Endothelial cell of hepatic sinusoid (primary cell): Measurements from ENCODE around the gene PROSER3.
"Not testable (repeated sequence)": the region's sequence is repeated elsewhere in the genome, so short reads cannot be mapped to it uniquely, and the experiment has no call there.

ENCODE experiments used
- in situ Hi-C: cut with HindIII; loops from 2 replicates; pipeline ENCODE4 v1.10.0; 2017; ENCODE audit warnings: low sequenced_read_pairs

The PROSER3 gene

GRCh38 chr19:35752746-35753350 is 5.1 kb upstream of the PROSER3 start:
- in situ Hi-C loops: no loop called here

GRCh38 chr19:35753634-35754369 is 4.2 kb upstream of the PROSER3 start:
- in situ Hi-C loops: no loop called here

DNA sequence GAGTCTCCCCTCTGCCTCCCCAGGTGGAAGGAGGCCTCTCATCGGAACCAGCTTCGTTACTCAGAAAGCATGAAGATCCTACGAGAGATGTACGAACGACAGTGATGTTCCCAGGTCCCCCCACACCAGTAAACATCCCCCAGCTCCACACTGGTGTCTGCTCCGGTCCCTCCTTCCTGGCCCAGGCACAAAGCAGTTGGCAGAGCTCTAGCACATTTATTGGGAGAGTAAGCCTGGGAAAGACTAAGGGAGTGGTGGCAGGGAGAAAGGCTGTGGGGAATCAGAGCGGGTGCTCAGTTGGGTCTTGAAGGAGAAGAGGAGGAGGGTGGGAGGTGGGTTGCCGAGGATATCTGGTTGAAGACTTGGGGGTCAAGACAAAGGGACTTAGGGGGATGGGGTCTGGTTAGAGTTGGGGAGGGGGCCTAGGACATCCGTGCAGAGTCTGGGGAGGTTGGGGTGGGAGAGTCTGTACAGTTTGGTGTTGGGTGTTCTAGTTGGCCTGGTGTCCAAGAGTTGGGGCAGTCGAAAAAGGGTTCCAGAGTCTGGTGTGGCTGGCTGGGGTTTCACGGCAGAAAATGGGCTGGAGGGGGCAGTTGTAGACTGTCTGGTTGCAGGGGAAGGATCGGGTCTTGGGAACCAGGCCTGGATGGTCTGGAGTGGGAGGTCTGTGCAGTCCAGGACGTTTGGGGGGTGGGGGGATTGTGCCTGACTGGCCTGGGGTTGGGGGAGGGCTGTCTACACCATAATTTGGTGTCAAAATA is 3.4 kb upstream of the PROSER3 start:
- in situ Hi-C loops: no loop called here

DNA sequence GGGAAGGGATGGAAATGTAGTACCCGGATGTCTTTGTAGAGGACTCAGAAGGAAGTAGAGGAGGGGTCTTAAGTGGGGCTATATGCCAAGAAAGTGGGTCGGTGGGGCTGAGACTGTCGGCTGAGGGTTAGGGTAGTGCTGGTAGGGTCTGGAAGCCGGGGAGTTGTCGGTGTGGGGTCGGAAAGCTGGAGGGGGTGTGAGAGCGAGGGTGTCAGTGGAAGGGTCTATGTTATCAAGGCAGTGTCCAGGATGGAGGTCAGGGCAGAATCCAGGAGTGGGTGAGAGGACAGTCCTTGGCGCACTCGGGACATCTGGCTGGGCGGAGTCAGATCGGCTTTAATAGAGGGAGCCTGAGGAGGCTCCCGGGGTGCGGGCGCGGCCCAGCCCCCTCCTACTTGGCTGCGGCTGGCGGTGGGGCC is 2.8 kb upstream of the PROSER3 start:
- in situ Hi-C loops: no loop called here

DNA sequence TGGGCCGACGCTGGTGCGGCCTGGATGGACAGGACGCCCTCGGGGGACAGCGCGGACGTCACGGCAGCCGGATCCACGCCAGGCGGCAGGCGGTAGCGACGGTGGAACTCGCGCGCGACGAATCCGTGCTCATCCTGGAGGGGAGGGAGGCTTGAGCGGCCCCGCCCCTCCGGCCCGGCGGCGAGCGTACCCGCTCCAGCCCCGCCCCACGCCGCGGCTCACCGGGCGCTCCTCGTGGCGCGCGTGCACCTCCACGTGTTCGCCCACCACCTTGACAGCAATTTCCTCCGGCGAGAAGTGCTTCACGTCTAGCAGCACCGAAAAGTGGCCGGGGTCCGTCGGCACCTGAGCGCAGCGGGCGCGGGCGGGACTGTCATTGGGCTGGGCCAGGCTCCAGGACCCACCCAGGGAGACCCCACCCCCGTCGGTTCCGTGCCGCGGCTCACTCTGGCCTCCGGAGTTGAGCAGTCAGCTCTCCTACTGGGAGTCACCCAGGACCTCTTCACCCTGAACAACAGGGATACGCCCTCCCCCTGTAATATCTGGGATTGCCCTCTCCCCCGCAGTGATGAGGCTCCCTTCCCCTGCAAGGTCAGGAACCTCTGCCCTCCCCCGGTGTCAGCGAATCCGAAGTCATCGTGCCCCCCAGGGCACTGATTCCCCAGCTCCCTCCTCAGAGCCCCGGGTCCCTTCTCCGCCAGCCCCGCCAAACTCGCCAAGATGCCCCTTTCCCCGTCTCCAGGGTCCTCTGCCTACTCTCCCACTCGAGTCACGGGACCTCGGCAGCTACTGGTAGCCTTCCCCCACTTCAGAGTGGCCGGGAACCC is 2.2 kb upstream of the PROSER3 start:
- in situ Hi-C loops: no loop called here

- in situ Hi-C loops: no loop called here
These were observed 1.4 kb upstream of the PROSER3 start, which contains the start of gene HSPB6 for GRCh38 chr19:35756377-35757230. Gene HSPB6 (minus strand): TSS chr19:35757029. CDS start chr19:35757008, 21 bp downstream.

DNA sequence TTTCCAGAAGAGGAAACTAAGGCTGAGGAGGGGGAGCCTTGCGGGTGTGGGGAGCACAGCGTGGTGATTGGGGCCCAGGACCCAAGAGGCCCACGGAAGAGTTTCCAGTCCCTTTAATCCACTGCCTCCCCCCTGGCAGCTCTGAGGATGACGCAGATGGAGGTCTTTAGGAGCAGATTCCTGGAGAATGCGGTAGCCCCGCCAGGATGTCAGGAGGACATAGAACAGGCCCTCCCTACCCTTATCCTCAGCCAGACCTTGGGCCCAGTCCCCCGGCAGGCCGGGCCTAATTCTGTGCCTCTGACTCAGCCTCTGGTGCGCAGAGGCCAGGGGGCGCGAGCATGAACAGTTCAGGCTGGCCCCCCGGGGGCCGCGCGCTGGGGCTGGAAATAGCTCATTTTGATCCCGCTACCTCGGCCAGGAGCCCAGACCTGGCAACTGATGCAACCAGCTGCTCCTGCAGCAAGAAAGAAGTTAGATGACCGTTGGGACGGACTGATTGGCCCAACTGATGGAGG is 686 bp upstream of the PROSER3 start:
- in situ Hi-C loops: no loop called here

DNA sequence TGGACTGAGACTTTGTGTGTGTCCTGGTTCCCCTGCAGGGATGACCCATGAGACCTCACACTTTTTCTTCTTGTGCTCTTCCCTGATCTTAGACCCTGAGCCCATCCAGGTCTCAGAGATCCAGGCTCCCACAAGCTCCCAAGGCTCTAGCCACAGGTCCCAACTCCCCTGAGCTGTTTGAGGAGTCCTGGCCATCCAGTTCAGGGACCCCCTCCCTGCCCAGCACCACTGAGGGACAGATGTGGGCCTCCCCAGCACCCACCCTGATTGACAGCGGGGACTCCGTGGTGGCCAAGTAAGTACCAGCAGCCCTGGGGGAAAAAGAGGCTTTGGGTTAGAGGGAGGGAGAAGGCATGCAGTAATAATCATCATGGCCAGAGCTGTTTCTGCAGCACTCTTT is 1.7 kb downstream of the PROSER3 start:
- in situ Hi-C loops: no loop called here

DNA sequence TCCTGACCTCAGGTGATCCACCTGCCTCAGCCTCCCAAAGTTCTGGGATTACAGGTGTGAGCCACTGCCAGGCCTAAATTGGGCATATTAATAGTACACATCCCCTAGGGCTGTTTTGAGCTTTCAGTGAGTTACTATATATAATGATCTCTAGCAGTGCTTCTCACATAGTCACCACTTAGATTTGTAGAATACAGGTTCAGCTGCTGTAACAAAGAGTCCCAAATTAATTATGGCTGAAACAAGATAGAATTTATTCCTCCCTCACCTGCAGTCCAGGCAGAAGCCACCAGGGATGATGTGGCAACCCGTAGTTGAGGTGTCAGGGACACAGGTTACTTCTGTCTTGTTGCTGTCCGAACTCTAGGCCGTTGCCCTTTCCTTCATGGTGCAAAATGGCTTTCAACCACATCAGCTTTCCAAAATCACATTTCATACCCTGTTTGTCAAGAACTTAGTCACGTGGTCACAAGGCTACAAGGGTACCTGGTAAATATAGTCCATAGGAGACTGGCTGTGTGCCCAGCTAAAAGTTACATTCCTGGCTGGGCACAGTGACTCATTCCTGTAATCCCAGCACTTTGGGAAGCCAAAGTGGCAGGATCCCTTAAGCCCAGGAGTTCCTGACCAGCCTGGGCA is 2.9 kb downstream of the PROSER3 start:
- in situ Hi-C loops: no loop called here

GRCh38 chr19:35764432-35765315 is 6.7 kb downstream of the PROSER3 start:
- in situ Hi-C loops: no loop called here

DNA sequence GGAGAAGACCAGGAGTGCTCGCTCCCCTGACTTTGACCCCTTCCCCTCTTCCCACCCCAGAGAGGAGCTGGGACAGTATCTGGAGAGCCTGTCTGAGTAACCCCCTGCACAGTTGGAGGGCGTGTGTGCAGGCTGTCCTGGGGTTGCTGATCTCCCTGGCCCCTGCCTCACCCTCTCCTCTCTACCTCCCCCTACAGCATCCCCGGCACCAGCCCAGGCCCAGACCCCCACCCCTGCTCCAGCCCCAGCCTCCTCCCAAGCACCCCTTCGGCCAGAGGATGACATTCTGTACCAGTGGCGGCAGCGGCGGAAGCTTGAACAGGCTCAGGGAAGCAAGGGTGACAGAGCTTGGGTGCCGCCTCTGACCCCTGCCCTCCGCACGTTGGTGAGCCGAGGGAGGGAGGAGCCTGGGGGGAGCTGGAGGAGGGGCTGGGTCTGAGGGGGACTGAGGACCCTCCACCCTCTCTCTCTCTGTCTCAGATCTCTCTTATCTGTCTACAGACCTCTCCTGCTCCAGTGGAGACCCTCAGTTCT is 8.7 kb downstream of the PROSER3 start:
- in situ Hi-C loops: no loop called here

DNA sequence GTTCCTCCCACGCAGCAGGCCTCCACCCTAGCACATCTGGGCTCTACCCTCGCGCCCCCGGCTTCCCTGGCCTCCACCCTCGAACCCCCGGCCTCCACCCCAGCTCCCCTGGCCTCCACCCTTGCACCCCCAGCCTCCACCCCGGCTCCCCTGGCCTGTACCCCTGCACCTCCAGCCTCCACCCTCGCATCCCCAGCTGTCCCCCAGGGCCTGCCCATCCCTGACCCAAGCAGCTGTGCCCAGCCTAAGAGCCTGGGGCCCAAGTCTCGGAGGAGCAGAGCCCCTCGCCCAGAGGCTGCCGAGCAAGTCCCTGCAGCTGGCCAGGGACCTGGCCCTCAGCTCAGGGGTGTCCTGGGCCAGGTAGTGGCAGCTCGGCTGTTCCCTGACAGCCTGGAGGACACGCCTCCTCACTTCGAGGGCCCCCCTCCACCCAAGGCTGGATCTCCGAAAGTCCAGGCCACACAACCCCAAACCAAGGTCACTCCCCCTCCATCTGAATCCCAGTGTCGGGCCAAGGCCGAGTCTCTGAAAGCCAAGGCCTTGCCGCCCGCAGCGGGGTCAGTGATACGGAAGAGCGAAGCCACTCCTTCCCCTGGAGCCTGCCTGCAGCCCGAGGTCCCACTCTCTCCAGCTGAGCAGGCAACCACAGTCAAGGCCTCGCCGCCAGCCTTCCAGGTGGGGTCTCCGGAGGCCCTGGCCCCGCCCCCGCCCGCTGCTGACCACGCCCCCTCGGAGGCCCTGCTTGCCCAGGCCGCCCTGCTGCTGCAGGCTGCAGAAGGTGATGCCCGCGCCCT is 9.5 kb downstream of the PROSER3 start:
- in situ Hi-C loops: no loop called here

GRCh38 chr19:35768082-35768421 is 10.1 kb downstream of the PROSER3 start:
- in situ Hi-C loops: no loop called here

GRCh38 chr19:35772362-35772761 is 14.4 kb downstream of the PROSER3 start:
- in situ Hi-C loops: not testable (repeated sequence)

GRCh38 chr19:35773020-35773806 is 15.2 kb downstream of the PROSER3 start:
- in situ Hi-C loops: no loop called here

- in situ Hi-C loops: no loop called here
These were observed 16.5 kb downstream of the PROSER3 start for GRCh38 chr19:35774274-35775045.
